Tibial nerve (tissue), 3 donors: ENCODE results near the gene CARM1.
"Not testable (repeated sequence)": the region's sequence is repeated elsewhere in the genome, so short reads cannot be mapped to it uniquely, and the experiment has no call there.

Experiments used
- CTCF ChIP-seq, 5 experiments: fragments of 200-600 bp in 3 of 5; fragments of 450-650 bp in 2 of 5; sonication (generic) in 3 of 5; IDR thresholded peaks; one replicate each; pipeline ENCODE4 v1.5.1; 2016 to 2019; ENCODE audit warnings: antibody characterized with exemption in 5 of 5, mild to moderate bottlenecking in 3 of 5, moderate library complexity in 2 of 5
- POLR2A ChIP-seq, 2 donors: fragments of 450-650 bp; IDR thresholded peaks; one replicate each; pipeline ENCODE4 v1.6.1; 2017; ENCODE audit warnings: antibody characterized with exemption in 2 of 2, mild to moderate bottlenecking in 2 of 2, moderate library complexity in 2 of 2

- not testable (repeated sequence) for TF ChIP-seq CTCF, POLR2A (IDR thresholded peaks at IDR 0.05)
Measured at GRCh38 chr19:10856899-10857298, 14.5 kb upstream of the CARM1 start.
